HCT116 (cell line): Measurements from ENCODE around the gene FBXO46.

ENCODE experiments used
- CTCF ChIP-seq, 3 experiments: fragments of 200-600 bp in 1 of 3; sonication (generic) in 1 of 3; IDR thresholded peaks in 2 of 3; conservative IDR thresholded peaks in 1 of 3; 2 replicates each; pipeline ENCODE4 v1.5.1; 2012 to 2017; ENCODE audit warnings: low read depth in 2 of 3, low read length in 2 of 3, antibody characterized with exemption in 1 of 3, borderline replicate concordance in 1 of 3, control low read depth in 1 of 3, mild to moderate bottlenecking in 1 of 3, mixed read lengths in 1 of 3, mixed run types in 1 of 3, moderate library complexity in 1 of 3; ENCODE audit not compliant: insufficient read depth in 1 of 3
- ELF1 ChIP-seq: IDR thresholded peaks from 2 replicates; pipeline ENCODE4 v1.6.1; 2012; ENCODE audit warnings: low read depth, borderline replicate concordance
- EZH2phosphoT487 ChIP-seq: fragments of 200-600 bp; IDR thresholded peaks from 2 replicates; pipeline ENCODE4 v1.6.1; 2018; ENCODE audit warnings: antibody characterized with exemption, borderline replicate concordance
- POLR2A ChIP-seq: IDR thresholded peaks from 2 replicates; pipeline ENCODE4 v1.7.0; 2011; ENCODE audit warnings: borderline replicate concordance; ENCODE audit not compliant: insufficient read depth, insufficient read length; ENCODE audit errors: extremely low read depth
- POLR2AphosphoS5 ChIP-seq: IDR thresholded peaks from 2 replicates; pipeline ENCODE4 v1.6.1; 2011; ENCODE audit warnings: mild to moderate bottlenecking, low read depth, low read length, moderate library complexity
- REST ChIP-seq: IDR thresholded peaks from 2 replicates; pipeline ENCODE4 v1.6.1; 2012; ENCODE audit warnings: low read depth
- SIN3A ChIP-seq: IDR thresholded peaks from 2 replicates; pipeline ENCODE4 v1.6.1; 2012; ENCODE audit warnings: low read depth
- YY1 ChIP-seq: IDR thresholded peaks from 2 replicates; pipeline ENCODE4 v1.6.1; 2011; ENCODE audit warnings: low read length, low read depth, moderate library complexity, mild to moderate bottlenecking; ENCODE audit not compliant: insufficient replicate concordance; ENCODE audit errors: extremely low read depth
- ZFX ChIP-seq: fragments of 450-650 bp; IDR thresholded peaks from 2 replicates; pipeline ENCODE4 v1.6.1; 2017

GRCh38 chr19:45692187-45693105, 38.2 kb downstream of the FBXO46 start, which contains the start of gene QPCTL:
- TF ChIP-seq CTCF (IDR thresholded peaks at IDR 0.05 in 2 of 3, conservative IDR thresholded peaks at IDR 0.05 in 1 of 3; ENCODE audit: borderline replicate concordance in 1 of 3, insufficient read depth in 1 of 3, low read depth in 2 of 3, low read length in 2 of 3) = no peak
- TF ChIP-seq ELF1 = no peak; the same call in 1 of the 2 replicates
- peak; percentile 61 for TF ChIP-seq POLR2A
- TF ChIP-seq POLR2AphosphoS5 = peak; percentile 85
- TF ChIP-seq YY1 = no peak
- peak; percentile 69; the same call in 1 of the 2 replicates for TF ChIP-seq ZFX
- TF ChIP-seq EZH2phosphoT487 = no peak
- no peak for TF ChIP-seq REST
- peak; percentile 63 for TF ChIP-seq SIN3A
